Right lobe of liver (tissue), 4 donors: Measurements from ENCODE around the gene DNAJC9.

Source experiments
- POLR2A ChIP-seq: fragments of 450-650 bp; IDR thresholded peaks from one replicate; pipeline ENCODE4 v1.6.1; 2017; ENCODE audit warnings: antibody characterized with exemption, mild to moderate bottlenecking
- TF ChIP-seq, protein P1 (sequence below), 4 donors: fragments of 200-600 bp in 3 of 4; fragments of 450-650 bp in 1 of 4; IDR thresholded peaks; one replicate each; pipeline versions ENCODE4 v1.5.1 to v1.8.0; 2016 to 2022; ENCODE audit warnings: antibody characterized with exemption in 4 of 4, mild to moderate bottlenecking in 2 of 4
- donor health status: DM: no; HTN: no; CAD: no.
- donor health status: DM: no; HTN: no; CAD: no.
- donor health status: DM: no; HTN: yes; CAD: no.

- TF ChIP-seq, protein P1, sequence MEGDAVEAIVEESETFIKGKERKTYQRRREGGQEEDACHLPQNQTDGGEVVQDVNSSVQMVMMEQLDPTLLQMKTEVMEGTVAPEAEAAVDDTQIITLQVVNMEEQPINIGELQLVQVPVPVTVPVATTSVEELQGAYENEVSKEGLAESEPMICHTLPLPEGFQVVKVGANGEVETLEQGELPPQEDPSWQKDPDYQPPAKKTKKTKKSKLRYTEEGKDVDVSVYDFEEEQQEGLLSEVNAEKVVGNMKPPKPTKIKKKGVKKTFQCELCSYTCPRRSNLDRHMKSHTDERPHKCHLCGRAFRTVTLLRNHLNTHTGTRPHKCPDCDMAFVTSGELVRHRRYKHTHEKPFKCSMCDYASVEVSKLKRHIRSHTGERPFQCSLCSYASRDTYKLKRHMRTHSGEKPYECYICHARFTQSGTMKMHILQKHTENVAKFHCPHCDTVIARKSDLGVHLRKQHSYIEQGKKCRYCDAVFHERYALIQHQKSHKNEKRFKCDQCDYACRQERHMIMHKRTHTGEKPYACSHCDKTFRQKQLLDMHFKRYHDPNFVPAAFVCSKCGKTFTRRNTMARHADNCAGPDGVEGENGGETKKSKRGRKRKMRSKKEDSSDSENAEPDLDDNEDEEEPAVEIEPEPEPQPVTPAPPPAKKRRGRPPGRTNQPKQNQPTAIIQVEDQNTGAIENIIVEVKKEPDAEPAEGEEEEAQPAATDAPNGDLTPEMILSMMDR (IDR thresholded peaks at IDR 0.05) = no peak
- TF ChIP-seq POLR2A = no peak
These were observed 18.8 kb downstream of the DNAJC9 start for GRCh38 chr10:73228247-73228646.
